Osteoblast (primary cell): ENCODE measurements around the gene SMTN. TPM values are rescaled to one million over a fixed set of nuclear protein-coding genes. Genes with fewer than 3 reads are reported as not detected.
A peak's percentile ranks its signal among the peaks of the same experiment; 100 is the strongest.

Source experiments
- DNase-seq: peaks from one replicate; pipeline ENCODE4 v3.0.0; 2011; ENCODE audit warnings: low spot score, mixed read lengths; ENCODE audit not compliant: insufficient read length; ENCODE audit errors: missing footprints
- H2AFZ ChIP-seq: 2 replicates; pipeline ENCODE4 v1.6.0; 2011; ENCODE audit warnings: mild to moderate bottlenecking, low read length
- H3K27ac ChIP-seq: 2 replicates; pipeline ENCODE4 v1.5.1; 2011; ENCODE audit warnings: mild to moderate bottlenecking, low read depth, low read length, moderate library complexity
- H3K27me3 ChIP-seq: 2 replicates; pipeline ENCODE4 v1.6.0; 2012; ENCODE audit warnings: mild to moderate bottlenecking, control low read depth, inconsistent platforms, low read length, moderate library complexity; ENCODE audit not compliant: insufficient read depth
- H3K36me3 ChIP-seq: 2 replicates; pipeline ENCODE4 v1.5.1; 2011; ENCODE audit warnings: mild to moderate bottlenecking, low read length, control low read depth, moderate library complexity; ENCODE audit not compliant: insufficient read depth
- H3K4me1 ChIP-seq: 2 replicates; pipeline ENCODE4 v1.5.1; 2011; ENCODE audit warnings: mild to moderate bottlenecking, low read length, control low read depth, moderate library complexity; ENCODE audit not compliant: insufficient read depth
- H3K4me2 ChIP-seq: 2 replicates; pipeline ENCODE4 v1.6.0; 2011; ENCODE audit warnings: mild to moderate bottlenecking, low read length; ENCODE audit not compliant: insufficient read depth
- H3K4me3 ChIP-seq: fragments of 200-600 bp; sonication (generic); 3 replicates; pipeline ENCODE4 v1.5.1; 2012; ENCODE audit warnings: mild to moderate bottlenecking, low read length, inconsistent platforms; ENCODE audit not compliant: insufficient read depth
- H3K79me2 ChIP-seq: 2 replicates; pipeline ENCODE4 v1.6.0; 2012; ENCODE audit warnings: mild to moderate bottlenecking, low read length, control low read depth, inconsistent platforms; ENCODE audit not compliant: insufficient read depth
- H3K9me3 ChIP-seq: 2 replicates; pipeline ENCODE4 v1.5.1; 2011; ENCODE audit warnings: low read depth, low read length, control low read depth
- H4K20me1 ChIP-seq: 2 replicates; pipeline ENCODE4 v1.6.0; 2012; ENCODE audit warnings: mild to moderate bottlenecking, low read length, control low read depth; ENCODE audit not compliant: insufficient read depth
- CTCF ChIP-seq: IDR thresholded peaks from 2 replicates; pipeline ENCODE4 v1.5.1; 2011; ENCODE audit warnings: mild to moderate bottlenecking, low read depth, low read length, moderate library complexity; ENCODE audit errors: extremely low read depth
- total RNA-seq: library from RNA; depleted of rRNA; stranded (reverse); fragments of >200 nt; gene quantifications from 2 replicates; pipeline ENCODE4 v1.2.3, GENCODE V29; 2012

Gene SMTN
- total RNA-seq, 1 donor: 31.5 TPM

GRCh38 chr22:31088233-31088986 lies 7.3 kb downstream of the SMTN start:
- Histone ChIP-seq H4K20me1 (peaks cover 57% of the 10 kb centered on the region), H3K4me3 (no peak overlapping the region), H3K9me3 (no peaks in the 10 kb centered on the region), H3K36me3 (peaks cover 82% of the 10 kb centered on the region), H3K27ac (no peak overlapping the region), H2AFZ (no peak overlapping the region), H3K27me3 (no peaks in the 10 kb centered on the region), H3K4me1 (peaks cover 19% of the 10 kb centered on the region), H3K79me2 (peaks cover 88% of the 10 kb centered on the region), H3K4me2 (no peak overlapping the region)
- DNase-seq: peak; percentile 73
- no peak for TF ChIP-seq CTCF

GRCh38 chr22:31089160-31090100 lies 8.3 kb downstream of the SMTN start:
- Histone ChIP-seq H3K79me2 (peaks cover 78% of the 10 kb centered on the region), H3K36me3 (peaks cover 85% of the 10 kb centered on the region), H3K9me3 (no peaks in the 10 kb centered on the region)

GRCh38 chr22:31090217-31091085 lies 9.3 kb downstream of the SMTN start:
- H3K4me1 ChIP-seq: peaks cover 4% of the 10 kb centered on the region
- peaks cover 62% of the 10 kb centered on the region for H4K20me1 ChIP-seq
- no peaks in the 10 kb centered on the region for H3K9me3 ChIP-seq
- no peak overlapping the region for H3K4me2 ChIP-seq
- TF ChIP-seq CTCF: no peak
- peak; percentile 80 for DNase-seq
- peaks cover 95% of the 10 kb centered on the region for H3K36me3 ChIP-seq
- H3K79me2 ChIP-seq: peaks cover 75% of the 10 kb centered on the region
- no peaks in the 10 kb centered on the region for H3K27me3 ChIP-seq
- H2AFZ ChIP-seq: no peak overlapping the region
- H3K4me3 ChIP-seq: no peak overlapping the region
- no peak overlapping the region for H3K27ac ChIP-seq

More at GRCh38 chr22:31089160-31090100, 8.3 kb downstream of the SMTN start:
- Histone ChIP-seq H3K4me1 (peaks cover 9% of the 10 kb centered on the region), H3K27me3 (no peaks in the 10 kb centered on the region), H3K4me2 (no peak overlapping the region), H2AFZ (no peak overlapping the region), H4K20me1 (peaks cover 62% of the 10 kb centered on the region), H3K27ac (no peak overlapping the region), H3K4me3 (no peak overlapping the region)
- peak; percentile 97 for DNase-seq
- peak; percentile 82 for TF ChIP-seq CTCF
